SJSA1 (cell line): ENCODE data around the gene AP1G2. TPM values are rescaled to one million over a fixed set of nuclear protein-coding genes. Genes with fewer than 3 reads are reported as not detected.
"Not testable (repeated sequence)": the region's sequence is repeated elsewhere in the genome, so short reads cannot be mapped to it uniquely, and the experiment has no call there.

Experiments used
- DNase-seq, 2 experiments: peaks; one replicate each; pipeline ENCODE4 v3.0.0-alpha.2; 2015 to 2020; ENCODE audit warnings: low spot score in 2 of 2, low read depth in 1 of 2
- H3K27ac ChIP-seq: fragments of 250-450 bp; sonication (Bioruptor Pico); 2 replicates; pipeline ENCODE4 v1.5.1; 2020; ENCODE audit warnings: mild to moderate bottlenecking, moderate library complexity
- H3K27me3 ChIP-seq: fragments of 250-450 bp; sonication (Bioruptor Pico); replicated peaks from 2 replicates; pipeline ENCODE4 v1.5.1; 2020; ENCODE audit warnings: mild to moderate bottlenecking, moderate library complexity
- H3K36me3 ChIP-seq: fragments of 250-450 bp; sonication (Bioruptor Pico); 2 replicates; pipeline ENCODE4 v1.5.1; 2020; ENCODE audit warnings: mild to moderate bottlenecking
- H3K4me1 ChIP-seq: fragments of 250-450 bp; sonication (Bioruptor Pico); replicated peaks from 2 replicates; pipeline ENCODE4 v1.6.1; 2021; ENCODE audit warnings: mild to moderate bottlenecking
- H3K4me3 ChIP-seq: fragments of 250-450 bp; sonication (Bioruptor Pico); 2 replicates; pipeline ENCODE4 v1.5.1; 2020; ENCODE audit warnings: mild to moderate bottlenecking
- H3K9me3 ChIP-seq: fragments of 250-450 bp; sonication (Bioruptor Pico); replicated peaks from 2 replicates; pipeline ENCODE4 v1.5.1; 2020; ENCODE audit warnings: mild to moderate bottlenecking
- total RNA-seq: library from RNA; depleted of rRNA; stranded (reverse); fragments of >200 nt; shearing (Covaris generic); gene quantifications from 2 replicates; pipeline ENCODE4 v1.2.3, GENCODE V29; 2014

The AP1G2 gene
- total RNA-seq, 1 experiment from 2014 or later: 0.74 TPM

- H3K27me3 ChIP-seq: peaks cover 7% of the 10 kb centered on the region; the same call in 1 of the 2 replicates
- no peak overlapping the region for H3K4me3 ChIP-seq
- DNase-seq: no peak
- no peaks in the 10 kb centered on the region for H3K9me3 ChIP-seq
- no peak overlapping the region for H3K27ac ChIP-seq
- no peaks in the 10 kb centered on the region for H3K4me1 ChIP-seq
- no peaks in the 10 kb centered on the region for H3K36me3 ChIP-seq
These were observed 28.1 kb downstream of the AP1G2 start for GRCh38 chr14:23539248-23540140.

GRCh38 chr14:23538785-23539184 is 28.8 kb downstream of the AP1G2 start:
- DNase-seq: no peak
- no peak overlapping the region for H3K27ac ChIP-seq
- H3K36me3 ChIP-seq: no peaks in the 10 kb centered on the region
- H3K9me3 ChIP-seq: no peaks in the 10 kb centered on the region
- H3K4me1 ChIP-seq: no peaks in the 10 kb centered on the region
- H3K27me3 ChIP-seq: peaks cover 7% of the 10 kb centered on the region; the same call in 1 of the 2 replicates
- no peak overlapping the region for H3K4me3 ChIP-seq

GRCh38 chr14:23538050-23538718 is 29.4 kb downstream of the AP1G2 start:
- Histone ChIP-seq H3K36me3 (no peaks in the 10 kb centered on the region), H3K4me1 (no peaks in the 10 kb centered on the region), H3K27ac (no peak overlapping the region), H3K4me3 (no peak overlapping the region), H3K9me3 (no peaks in the 10 kb centered on the region), H3K27me3 (peaks cover 4% of the 10 kb centered on the region; the same call in 1 of the 2 replicates)
- no peak for DNase-seq

- Histone ChIP-seq H3K4me1 (no peaks in the 10 kb centered on the region), H3K4me3 (no peak overlapping the region), H3K27me3 (peaks cover 4% of the 10 kb centered on the region; the same call in 1 of the 2 replicates), H3K36me3 (no peaks in the 10 kb centered on the region), H3K9me3 (no peaks in the 10 kb centered on the region), H3K27ac (no peak overlapping the region)
- no peak for DNase-seq
These were observed 30.1 kb downstream of the AP1G2 start for GRCh38 chr14:23537351-23538049.

GRCh38 chr14:23536906-23537305 is 30.7 kb downstream of the AP1G2 start:
- H3K36me3 ChIP-seq, H3K4me1 ChIP-seq, H3K27ac ChIP-seq, H3K27me3 ChIP-seq, H3K4me3 ChIP-seq, DNase-seq, H3K9me3 ChIP-seq: not testable (repeated sequence)

GRCh38 chr14:23536494-23536893 is 31.1 kb downstream of the AP1G2 start:
- H3K4me3 ChIP-seq: no peak overlapping the region
- peaks cover 4% of the 10 kb centered on the region; the same call in 1 of the 2 replicates for H3K27me3 ChIP-seq
- no peaks in the 10 kb centered on the region for H3K4me1 ChIP-seq
- no peaks in the 10 kb centered on the region for H3K36me3 ChIP-seq
- H3K9me3 ChIP-seq: no peaks in the 10 kb centered on the region
- DNase-seq: no peak
- H3K27ac ChIP-seq: no peak overlapping the region

GRCh38 chr14:23535943-23536342 is 31.6 kb downstream of the AP1G2 start:
- H3K27me3 ChIP-seq: peaks cover 4% of the 10 kb centered on the region; the same call in 1 of the 2 replicates
- DNase-seq: no peak
- no peak overlapping the region for H3K4me3 ChIP-seq
- H3K4me1 ChIP-seq: no peaks in the 10 kb centered on the region
- no peak overlapping the region for H3K27ac ChIP-seq
- H3K9me3 ChIP-seq: no peaks in the 10 kb centered on the region
- H3K36me3 ChIP-seq: no peaks in the 10 kb centered on the region

- Histone ChIP-seq H3K27me3 (no peaks in the 10 kb centered on the region), H3K9me3 (no peaks in the 10 kb centered on the region), H3K4me1 (no peaks in the 10 kb centered on the region), H3K27ac (no peak overlapping the region), H3K4me3 (no peak overlapping the region), H3K36me3 (no peaks in the 10 kb centered on the region)
- no peak for DNase-seq
These were observed 33.7 kb downstream of the AP1G2 start for GRCh38 chr14:23533652-23534435.

GRCh38 chr14:23532658-23533057 is 34.9 kb downstream of the AP1G2 start:
- no peak overlapping the region for H3K4me3 ChIP-seq
- no peaks in the 10 kb centered on the region for H3K9me3 ChIP-seq
- no peaks in the 10 kb centered on the region for H3K27me3 ChIP-seq
- H3K27ac ChIP-seq: no peak overlapping the region
- no peaks in the 10 kb centered on the region for H3K36me3 ChIP-seq
- DNase-seq: no peak
- H3K4me1 ChIP-seq: no peaks in the 10 kb centered on the region

- Histone ChIP-seq H3K9me3 (no peaks in the 10 kb centered on the region), H3K27ac (no peak overlapping the region), H3K27me3 (no peaks in the 10 kb centered on the region), H3K4me3 (no peak overlapping the region), H3K36me3 (no peaks in the 10 kb centered on the region), H3K4me1 (no peaks in the 10 kb centered on the region)
- DNase-seq: no peak
These were observed 36.2 kb downstream of the AP1G2 start for GRCh38 chr14:23531391-23531790.

GRCh38 chr14:23530375-23531055 is 37.1 kb downstream of the AP1G2 start:
- no peak overlapping the region for H3K27ac ChIP-seq
- no peak overlapping the region for H3K4me3 ChIP-seq
- H3K9me3 ChIP-seq: no peaks in the 10 kb centered on the region
- no peaks in the 10 kb centered on the region for H3K27me3 ChIP-seq
- DNase-seq: no peak
- no peaks in the 10 kb centered on the region for H3K36me3 ChIP-seq
- no peaks in the 10 kb centered on the region for H3K4me1 ChIP-seq

- no peaks in the 10 kb centered on the region for H3K36me3 ChIP-seq
- no peak for DNase-seq
- H3K27me3 ChIP-seq: no peaks in the 10 kb centered on the region
- no peaks in the 10 kb centered on the region for H3K4me1 ChIP-seq
- no peak overlapping the region for H3K27ac ChIP-seq
- H3K9me3 ChIP-seq: no peaks in the 10 kb centered on the region
- H3K4me3 ChIP-seq: no peak overlapping the region
These were observed 38.6 kb downstream of the AP1G2 start for GRCh38 chr14:23529016-23529415.

GRCh38 chr14:23528555-23528954 is 39.0 kb downstream of the AP1G2 start:
- Histone ChIP-seq H3K4me1 (no peaks in the 10 kb centered on the region), H3K36me3 (no peaks in the 10 kb centered on the region), H3K9me3 (no peaks in the 10 kb centered on the region), H3K27ac (no peak overlapping the region), H3K4me3 (no peak overlapping the region), H3K27me3 (no peaks in the 10 kb centered on the region)
- DNase-seq: no peak
